HEK293T (cell line): ENCODE data around the gene NOS3.

ENCODE experiments used
- CTCF ChIA-PET: fragments of 350-600 bp; formaldehyde crosslinking; extraction: SDS; loops from one replicate; lab custom pipeline; 2021; ENCODE audit warnings: antibody characterized with exemption, inconsistent platforms; lab: Yijun Ruan, JAX
- POLR2A ChIA-PET: fragments of 350-600 bp; formaldehyde crosslinking; extraction: SDS; loops from one replicate; lab custom pipeline; 2020; ENCODE audit warnings: antibody characterized with exemption, inconsistent platforms; lab: Yijun Ruan, JAX
- DNase-seq: peaks from one replicate; pipeline ENCODE4 v3.0.0; 2012; ENCODE audit warnings: mixed read lengths; ENCODE audit errors: extremely low spot score
- ARNT ChIP-seq: fragments of 450-650 bp; IDR thresholded peaks from 2 replicates; pipeline ENCODE4 v1.6.1; 2017; ENCODE audit warnings: mild to moderate bottlenecking
- BHLHE40 ChIP-seq: fragments of 450-650 bp; IDR thresholded peaks from 2 replicates; pipeline ENCODE4 v1.6.1; 2016; ENCODE audit warnings: mild to moderate bottlenecking, moderate library complexity, borderline replicate concordance
- CTBP1 ChIP-seq: fragments of 450-650 bp; IDR thresholded peaks from 2 replicates; pipeline ENCODE4 v1.6.1; 2016; ENCODE audit warnings: borderline replicate concordance
- ELF4 ChIP-seq: fragments of 450-650 bp; IDR thresholded peaks from 2 replicates; pipeline ENCODE4 v1.6.1; 2017; ENCODE audit warnings: antibody characterized with exemption
- FOXA1 ChIP-seq: fragments of 450-650 bp; IDR thresholded peaks from 2 replicates; pipeline ENCODE4 v1.6.1; 2016; ENCODE audit warnings: mild to moderate bottlenecking
- FOXK2 ChIP-seq: fragments of 450-650 bp; IDR thresholded peaks from 2 replicates; pipeline ENCODE4 v1.6.1; 2016; ENCODE audit warnings: mild to moderate bottlenecking
- FOXM1 ChIP-seq: fragments of 450-650 bp; IDR thresholded peaks from 2 replicates; pipeline ENCODE4 v1.6.1; 2017; ENCODE audit warnings: mild to moderate bottlenecking, borderline replicate concordance
- HDGF ChIP-seq: fragments of 450-650 bp; IDR thresholded peaks from 2 replicates; pipeline ENCODE4 v1.6.1; 2017; ENCODE audit warnings: antibody characterized with exemption, borderline replicate concordance
- L3MBTL2 ChIP-seq: fragments of 450-650 bp; conservative IDR thresholded peaks from 2 replicates; pipeline ENCODE4 v1.6.1; 2016; ENCODE audit warnings: mild to moderate bottlenecking
- LEF1 ChIP-seq: fragments of 450-650 bp; IDR thresholded peaks from 2 replicates; pipeline ENCODE4 v1.6.1; 2017; ENCODE audit warnings: mild to moderate bottlenecking, borderline replicate concordance
- NFRKB ChIP-seq: fragments of 450-650 bp; IDR thresholded peaks from 2 replicates; pipeline ENCODE4 v1.6.1; 2016; ENCODE audit warnings: mild to moderate bottlenecking, moderate library complexity
- PKNOX1 ChIP-seq: fragments of 450-650 bp; IDR thresholded peaks from 2 replicates; pipeline ENCODE4 v1.6.1; 2016
- SP1 ChIP-seq: fragments of 450-650 bp; IDR thresholded peaks from 2 replicates; pipeline ENCODE4 v1.6.1; 2017
- SUZ12 ChIP-seq: fragments of 450-650 bp; IDR thresholded peaks from 2 replicates; pipeline ENCODE4 v1.6.1; 2016; ENCODE audit warnings: mild to moderate bottlenecking
- TARDBP ChIP-seq: fragments of 450-650 bp; IDR thresholded peaks from 2 replicates; pipeline ENCODE4 v1.6.1; 2016
- ZNF384 ChIP-seq: fragments of 450-650 bp; IDR thresholded peaks from 2 replicates; pipeline ENCODE4 v1.6.1; 2016

The NOS3 gene

GRCh38 chr7:150976529-150977381 is 14.1 kb upstream of the NOS3 start:
- DNase-seq: no peak
- CTCF ChIA-PET: interaction anchor here (0.9 to 2.0 kb wide), 8 partner anchors 7 to 135 kb away, joined by 3 to 12 read pairs (median 4); no protein-coding TSS in a partner anchor
- POLR2A ChIA-PET: interaction anchor here (1.6 kb wide), 1 partner anchor 52 kb away, joined by 4 read pairs; the partner anchor contains the start of gene ABCB8
- TF ChIP-seq FOXA1 (no peak), ZNF384 (no peak), BHLHE40 (no peak), ELF4 (no peak), ARNT (no peak), SUZ12 (no peak), LEF1 (no peak), CTBP1 (no peak), HDGF (no peak), FOXM1 (no peak), L3MBTL2 (no peak), SP1 (no peak), FOXK2 (no peak), PKNOX1 (no peak), TARDBP (no peak)

DNA sequence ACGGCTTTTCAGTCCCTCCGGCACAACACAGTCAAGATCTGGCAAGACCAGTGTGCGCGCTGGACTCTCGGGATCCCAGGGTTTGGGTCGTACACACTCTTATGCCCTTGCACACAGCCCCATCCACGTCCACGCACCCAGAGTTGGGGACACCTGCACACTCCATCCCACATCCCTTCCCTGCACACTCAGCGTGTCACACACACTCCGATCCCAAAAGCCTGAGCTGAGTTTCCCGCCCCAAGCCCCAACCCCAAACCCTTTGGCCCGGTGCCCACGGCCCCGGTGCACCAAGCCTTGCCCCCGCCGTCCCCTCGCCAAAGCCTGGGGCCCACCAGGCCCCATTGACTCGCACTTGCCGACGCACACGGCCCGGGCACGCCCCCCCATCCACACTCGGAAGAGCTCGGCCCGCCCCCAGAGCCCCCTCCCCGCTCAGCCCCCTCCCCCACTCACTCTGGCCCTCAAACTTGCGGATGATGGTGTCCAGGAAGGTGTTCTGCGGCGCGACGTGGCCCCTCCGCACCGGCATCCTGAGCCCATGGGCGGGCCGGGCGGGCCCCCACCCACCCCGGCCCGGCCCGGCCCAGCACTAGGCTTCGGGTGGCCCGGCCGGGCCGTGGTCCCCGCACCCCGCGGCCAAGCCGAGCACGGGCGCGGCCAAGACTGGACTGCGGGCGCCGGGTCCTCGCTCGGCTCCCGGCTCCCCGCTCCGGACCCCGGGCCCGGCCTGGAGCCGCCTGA is 13.3 kb upstream of the NOS3 start:
- no peak for DNase-seq
- POLR2A ChIA-PET: interaction anchor here (1.6 kb wide), 1 partner anchor 51 kb away, joined by 4 read pairs; the partner anchor contains the start of gene ABCB8
- CTCF ChIA-PET: interaction anchor here (0.9 to 1.5 kb wide), 5 partner anchors 13 to 134 kb away, joined by 3 to 5 read pairs (median 4); no protein-coding TSS in a partner anchor
- TF ChIP-seq SUZ12 (no peak), LEF1 (no peak), ZNF384 (no peak), ARNT (no peak), FOXK2 (no peak), ELF4 (no peak), HDGF (no peak), CTBP1 (no peak), NFRKB (no peak)

- ChIA-PET CTCF (interaction anchor here (0.9 to 3.3 kb wide), 6 partner anchors 13 to 133 kb away, joined by 3 to 21 read pairs (median 4); no protein-coding TSS in a partner anchor), POLR2A (interaction anchor here (0.7 to 1.6 kb wide), 3 partner anchors 9 to 1113 kb away, joined by 3 to 6 read pairs (median 4); partner anchors contain the start of gene ABCB8)
- peak; percentile 90 for DNase-seq
- TF ChIP-seq L3MBTL2: peak; percentile 46
- no peak for TF ChIP-seq SUZ12
- no peak for TF ChIP-seq ARNT
These were observed 12.6 kb upstream of the NOS3 start, which contains the start of gene KCNH2 for GRCh38 chr7:150978126-150978789. Gene KCNH2 (minus strand): TSS chr7:150978321. CDS start chr7:150977913, 408 bp downstream.

DNA sequence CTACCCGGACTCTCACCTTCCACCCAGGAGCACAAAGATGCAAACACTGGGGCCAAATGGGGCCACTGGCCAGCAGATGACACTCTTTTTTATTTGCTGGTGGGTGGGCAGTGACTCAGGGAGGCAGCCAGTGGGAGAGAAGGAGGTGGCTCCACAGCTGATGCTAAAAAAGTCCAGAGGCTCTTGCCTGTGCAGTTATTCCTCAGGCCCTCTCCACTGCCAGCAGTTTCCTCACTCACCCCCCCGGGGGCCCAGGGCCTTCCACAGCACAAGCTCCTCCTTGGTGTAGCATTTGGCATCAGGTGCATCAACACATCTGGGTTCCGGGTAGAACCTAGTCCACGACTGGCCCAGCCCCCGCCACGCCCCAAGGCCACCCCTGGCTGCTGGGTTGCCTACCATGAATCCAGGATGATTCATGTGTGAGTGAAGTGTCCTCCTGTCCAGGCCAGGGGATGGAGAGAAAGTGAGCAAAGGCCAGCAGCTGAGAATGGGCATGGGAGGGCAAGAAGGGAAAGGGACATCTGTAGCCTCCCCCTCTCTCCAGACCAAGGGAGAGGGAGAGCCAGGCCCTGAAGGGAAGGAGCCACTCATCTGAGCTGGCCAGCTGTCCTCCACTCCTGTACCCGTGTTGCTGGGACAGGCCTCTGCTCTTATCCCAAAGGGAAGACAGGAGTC is 11.0 kb upstream of the NOS3 start:
- ChIA-PET POLR2A (interaction anchor here (0.7 to 1.6 kb wide), 5 partner anchors 11 to 77 kb away, joined by 3 to 6 read pairs (median 5); partner anchors contain the start of gene ABCB8), CTCF (interaction anchor here (0.6 to 3.3 kb wide), 10 partner anchors 9 to 103 kb away, joined by 3 to 21 read pairs (median 3); no protein-coding TSS in a partner anchor)
- TF ChIP-seq SP1: no peak
- TF ChIP-seq NFRKB: no peak
- no peak for TF ChIP-seq FOXK2
- no peak for TF ChIP-seq BHLHE40
- TF ChIP-seq HDGF: no peak
- no peak for TF ChIP-seq LEF1
- TF ChIP-seq PKNOX1: no peak
- TF ChIP-seq ARNT: no peak
- TF ChIP-seq SUZ12: no peak
- no peak for TF ChIP-seq FOXA1
- DNase-seq: no peak

DNA sequence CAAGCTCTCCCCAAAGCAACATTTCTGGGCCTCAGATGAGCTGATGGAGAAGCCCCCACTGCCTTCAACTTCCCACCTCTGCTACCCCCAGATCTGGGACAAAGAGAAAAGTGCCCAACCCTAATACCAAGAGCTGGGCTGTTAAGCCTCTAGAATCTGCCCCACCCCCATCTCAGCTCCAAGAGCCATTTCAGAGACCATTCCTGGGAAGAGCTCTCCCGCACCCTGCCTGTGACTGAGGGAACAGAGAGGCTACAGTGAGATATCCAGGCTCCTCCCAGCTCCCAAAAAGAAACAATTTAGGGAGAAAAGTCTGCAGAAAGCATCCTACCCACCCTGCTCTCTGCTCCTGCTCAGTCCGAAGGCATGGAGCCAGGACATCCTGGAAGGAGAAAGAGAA is 10.2 kb upstream of the NOS3 start:
- CTCF ChIA-PET: interaction anchor here (0.7 to 3.3 kb wide), 8 partner anchors 8 to 104 kb away, joined by 3 to 21 read pairs (median 3); no protein-coding TSS in a partner anchor
- TF ChIP-seq SUZ12: no peak
- TF ChIP-seq LEF1: no peak
- TF ChIP-seq ZNF384: no peak
- no peak for TF ChIP-seq ARNT
- no peak for TF ChIP-seq NFRKB
- no peak for TF ChIP-seq FOXA1
- TF ChIP-seq HDGF: no peak
- no peak for DNase-seq
- POLR2A ChIA-PET: interaction anchor here (0.7 to 1.2 kb wide), 3 partner anchors 14 to 76 kb away, joined by 3 to 6 read pairs (median 5); partner anchors contain the start of gene ABCB8

DNA sequence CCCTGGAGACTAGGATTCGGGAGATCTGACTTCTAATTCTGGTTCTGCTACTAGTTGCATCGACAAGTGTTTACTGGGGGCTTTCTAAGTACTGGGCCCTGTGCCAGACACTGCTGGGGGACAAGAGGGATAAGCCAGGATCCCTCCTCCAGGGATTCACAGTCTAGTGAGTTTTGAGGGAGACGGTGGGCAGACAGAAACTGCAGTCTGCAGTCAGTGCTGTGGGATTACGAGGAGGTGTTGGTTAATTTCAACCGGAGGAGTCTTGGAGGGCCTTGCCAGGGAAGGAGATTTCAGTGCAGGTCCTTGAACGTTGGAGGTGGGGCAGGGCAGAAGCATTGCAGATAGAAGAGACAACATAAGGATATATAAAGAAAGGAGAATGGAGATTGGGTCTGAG is 9.2 kb upstream of the NOS3 start:
- POLR2A ChIA-PET: no interaction called here
- CTCF ChIA-PET: no interaction called here
- no peak for TF ChIP-seq FOXK2
- no peak for TF ChIP-seq PKNOX1
- TF ChIP-seq ARNT: no peak
- no peak for TF ChIP-seq SUZ12
- no peak for TF ChIP-seq HDGF
- no peak for TF ChIP-seq TARDBP
- no peak for TF ChIP-seq FOXM1
- no peak for TF ChIP-seq L3MBTL2
- no peak for TF ChIP-seq NFRKB
- no peak for TF ChIP-seq CTBP1
- no peak for TF ChIP-seq LEF1
- no peak for TF ChIP-seq BHLHE40
- TF ChIP-seq ZNF384: no peak
- no peak for TF ChIP-seq FOXA1
- no peak for TF ChIP-seq ELF4
- no peak for TF ChIP-seq SP1
- no peak for DNase-seq
